Measurements from ENCODE around the gene SOX6. TPM values are rescaled to one million over a fixed set of nuclear protein-coding genes. Genes with fewer than 3 reads are reported as not detected.

The SOX6 gene
- total RNA-seq, 1 donor from 2014 or later, result not detected

DNA sequence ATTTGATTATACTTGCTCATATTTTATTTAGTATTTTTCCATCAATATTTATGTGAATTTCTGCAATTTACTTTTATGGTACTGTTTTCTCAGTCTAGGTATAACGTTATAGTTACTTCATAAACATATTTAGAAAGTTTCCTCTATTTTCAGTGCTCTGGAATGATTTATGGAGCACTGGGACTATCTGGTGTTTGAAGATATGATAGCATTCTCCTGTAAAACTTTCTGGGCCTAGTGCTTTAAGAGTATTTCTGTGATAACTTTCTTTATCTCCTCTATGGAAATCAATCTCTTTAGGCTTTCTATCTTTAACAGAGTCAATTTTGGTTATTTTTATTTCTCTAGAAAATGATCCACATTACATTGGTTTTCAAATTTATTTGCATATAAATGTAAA, 85.1 kb downstream of the SOX6 start:
- Mint-ChIP-seq H3K4me1 (ENCODE audit: low read depth) (no peaks in the 10 kb centered on the region), H3K36me3 (ENCODE audit: low read depth) (no peaks in the 10 kb centered on the region), H3K27me3 (ENCODE audit: insufficient read depth) (no peaks in the 10 kb centered on the region), H3K9me3 (no peaks in the 10 kb centered on the region), H3K4me3 (no peak overlapping the region), H3K27ac (no peak overlapping the region)
- intact Hi-C loops (cut with micrococcal nuclease), result no loop called here
- DNase-seq (ENCODE audit: low spot score), result no peak

DNA sequence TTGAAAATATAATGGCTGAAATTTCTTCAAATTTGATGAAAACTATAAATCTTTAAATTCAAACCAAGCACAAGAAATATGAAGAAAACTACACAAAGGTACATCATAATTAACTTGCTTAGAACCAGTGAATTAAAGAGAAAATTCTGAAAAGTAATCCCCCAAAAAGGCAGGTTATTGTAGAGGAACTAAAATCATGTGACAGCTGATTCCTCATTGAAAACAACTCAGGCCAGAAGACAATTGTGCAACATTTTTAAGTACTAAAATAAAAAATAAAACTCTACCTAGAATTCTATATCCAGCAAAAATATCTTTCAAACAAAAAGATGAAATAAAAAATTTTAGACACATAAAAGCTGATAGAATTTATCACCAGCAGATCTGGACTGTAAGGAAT, 90.3 kb downstream of the SOX6 start:
- Mint-ChIP-seq H3K4me3 (no peak overlapping the region), H3K27me3 (ENCODE audit: insufficient read depth) (no peaks in the 10 kb centered on the region), H3K36me3 (ENCODE audit: low read depth) (no peaks in the 10 kb centered on the region), H3K27ac (no peak overlapping the region), H3K4me1 (ENCODE audit: low read depth) (no peaks in the 10 kb centered on the region), H3K9me3 (no peaks in the 10 kb centered on the region)
- intact Hi-C loops (cut with micrococcal nuclease), result no loop called here
- no peak for DNase-seq (ENCODE audit: low spot score)

DNA sequence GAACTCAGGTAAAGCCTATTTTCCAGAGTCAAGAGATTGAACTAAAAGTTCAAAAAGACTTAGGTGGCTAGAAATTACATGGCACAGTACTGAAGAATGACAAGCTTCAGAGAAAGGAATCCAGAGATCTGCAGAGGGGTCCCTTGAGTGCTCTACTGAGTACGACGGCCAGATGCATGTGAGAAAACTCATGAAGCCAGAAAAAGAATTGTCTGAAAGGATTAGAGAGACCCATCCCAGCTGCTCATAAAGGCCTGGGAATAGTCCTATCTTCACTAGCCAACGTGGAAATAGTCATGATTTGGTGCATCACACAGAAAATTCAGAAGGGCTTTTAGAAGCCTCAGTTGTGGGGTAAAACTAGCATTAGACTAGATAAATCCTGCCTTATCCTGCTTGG, 91.3 kb downstream of the SOX6 start:
- no peak overlapping the region for H3K4me3 Mint-ChIP-seq
- no peaks in the 10 kb centered on the region for H3K4me1 Mint-ChIP-seq (ENCODE audit: low read depth)
- no peak for DNase-seq (ENCODE audit: low spot score)
- intact Hi-C loops (cut with micrococcal nuclease), result no loop called here
- H3K27ac Mint-ChIP-seq, result no peak overlapping the region
- H3K9me3 Mint-ChIP-seq, result no peaks in the 10 kb centered on the region
- no peaks in the 10 kb centered on the region for H3K36me3 Mint-ChIP-seq (ENCODE audit: low read depth)
- H3K27me3 Mint-ChIP-seq (ENCODE audit: insufficient read depth), result no peaks in the 10 kb centered on the region

DNA sequence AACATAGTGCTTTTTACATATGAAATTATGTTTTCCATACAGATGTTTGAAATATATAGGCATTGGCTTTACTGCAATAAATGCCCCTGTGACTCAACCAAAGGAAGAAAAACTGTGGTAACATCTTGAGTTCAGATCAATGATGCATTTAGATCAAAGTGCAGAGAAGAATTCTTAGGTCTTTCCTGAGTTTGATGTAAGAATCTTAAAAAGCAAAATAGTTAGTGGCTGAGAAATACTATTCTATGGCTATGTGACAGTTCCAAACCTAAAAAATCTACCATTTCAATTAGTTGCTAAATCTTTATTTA, 93.7 kb downstream of the SOX6 start:
- no peaks in the 10 kb centered on the region for H3K9me3 Mint-ChIP-seq
- intact Hi-C loops (cut with micrococcal nuclease), result no loop called here
- DNase-seq (ENCODE audit: low spot score), result no peak
- no peak overlapping the region for H3K4me3 Mint-ChIP-seq
- no peak overlapping the region for H3K27ac Mint-ChIP-seq
- H3K4me1 Mint-ChIP-seq (ENCODE audit: low read depth), result no peaks in the 10 kb centered on the region
- no peaks in the 10 kb centered on the region for H3K36me3 Mint-ChIP-seq (ENCODE audit: low read depth)
- no peaks in the 10 kb centered on the region for H3K27me3 Mint-ChIP-seq (ENCODE audit: insufficient read depth)

DNA sequence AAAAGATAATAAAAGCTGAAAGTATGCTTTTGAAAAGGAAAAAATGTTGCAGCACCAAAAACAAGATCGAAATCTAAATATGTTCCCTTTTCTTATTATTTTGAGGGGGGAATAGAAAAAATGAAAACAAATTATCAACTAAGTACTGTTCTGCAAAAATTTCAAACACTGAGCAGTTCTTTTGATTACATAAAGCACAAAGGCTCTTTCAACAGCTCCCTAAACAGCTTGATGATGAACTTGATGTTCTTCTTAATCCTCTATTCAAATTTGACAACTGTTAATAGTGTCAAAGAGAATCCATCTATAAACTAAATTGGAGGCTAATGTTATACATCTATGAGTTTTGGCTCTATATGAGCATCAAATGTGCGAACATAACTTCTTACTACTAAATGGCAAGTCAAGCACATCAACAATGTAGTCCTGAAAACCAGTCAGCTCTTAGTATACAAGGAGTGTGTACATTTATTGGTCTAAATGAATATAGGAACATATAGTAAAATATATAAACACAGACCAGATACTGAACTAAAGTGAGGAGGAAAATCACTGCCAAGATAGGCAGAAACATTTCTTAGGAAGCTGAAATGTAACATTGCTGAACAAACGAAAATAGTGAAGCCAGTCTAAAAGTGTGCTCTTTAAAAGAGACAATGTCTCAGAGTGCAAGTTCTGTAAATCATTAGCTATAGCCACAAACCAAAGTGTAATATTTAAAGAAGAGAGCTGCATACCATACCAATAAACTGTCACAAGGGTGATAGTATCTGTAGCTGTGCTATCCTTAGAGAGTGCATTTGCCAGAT, 94.3 kb downstream of the SOX6 start:
- intact Hi-C loops (cut with micrococcal nuclease), result no loop called here
- Mint-ChIP-seq H3K4me3 (no peak overlapping the region), H3K4me1 (ENCODE audit: low read depth) (no peaks in the 10 kb centered on the region), H3K27ac (no peak overlapping the region), H3K27me3 (ENCODE audit: insufficient read depth) (no peaks in the 10 kb centered on the region), H3K9me3 (peaks cover 1% of the 10 kb centered on the region), H3K36me3 (ENCODE audit: low read depth) (no peaks in the 10 kb centered on the region)
- DNase-seq (ENCODE audit: low spot score), result no peak

DNA sequence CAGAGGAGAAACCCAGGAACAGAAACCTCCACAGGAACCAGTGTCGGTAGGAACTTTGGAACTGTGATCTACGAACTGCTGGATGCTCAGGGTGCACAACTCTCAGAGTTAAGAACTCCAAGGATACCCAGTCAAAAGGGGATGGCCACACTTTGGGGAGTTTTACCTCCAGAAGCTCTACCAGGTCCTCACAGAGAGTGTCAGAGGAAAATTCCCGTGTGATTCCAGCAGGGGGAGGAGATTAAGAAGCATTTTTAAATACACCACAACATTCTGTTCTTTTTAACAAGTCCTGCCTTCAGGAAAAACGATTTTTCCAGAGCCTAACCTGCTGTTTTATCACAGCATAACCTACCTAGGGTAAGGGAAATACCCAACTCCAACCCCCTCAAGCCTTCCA, 104.0 kb downstream of the SOX6 start:
- no peak overlapping the region for H3K4me3 Mint-ChIP-seq
- no peak overlapping the region for H3K27ac Mint-ChIP-seq
- intact Hi-C loops (cut with micrococcal nuclease), result no loop called here

DNA sequence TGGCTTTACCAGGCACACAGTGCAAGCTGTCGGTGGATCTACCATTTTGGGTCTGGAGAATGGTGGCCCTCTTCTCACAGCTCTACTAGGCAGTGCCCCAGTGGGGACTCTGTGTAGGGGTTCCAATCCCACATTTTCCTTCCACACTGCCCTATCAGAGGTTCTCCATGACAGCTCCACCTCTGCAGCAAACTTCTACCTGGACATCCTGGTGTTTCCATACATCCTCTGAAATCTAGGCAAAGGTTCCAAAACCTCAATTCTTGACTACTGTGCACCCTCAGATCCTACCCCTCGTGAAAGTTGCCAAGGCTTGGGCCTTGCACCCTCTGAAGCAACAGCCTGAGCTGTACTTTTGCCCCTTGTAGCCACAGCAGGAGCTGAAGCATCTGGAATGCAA, 108.1 kb downstream of the SOX6 start:
- intact Hi-C loops (cut with micrococcal nuclease), result no loop called here
- no peak overlapping the region for H3K4me3 Mint-ChIP-seq
- no peak for DNase-seq (ENCODE audit: low spot score)
- H3K27ac Mint-ChIP-seq, result no peak overlapping the region
- H3K9me3 Mint-ChIP-seq, result peaks cover 5% of the 10 kb centered on the region
- H3K36me3 Mint-ChIP-seq (ENCODE audit: low read depth), result no peaks in the 10 kb centered on the region
- H3K4me1 Mint-ChIP-seq (ENCODE audit: low read depth), result no peaks in the 10 kb centered on the region
- H3K27me3 Mint-ChIP-seq (ENCODE audit: insufficient read depth), result no peaks in the 10 kb centered on the region

More for the DNA sequence above, 104.0 kb downstream of the SOX6 start:
- no peaks in the 10 kb centered on the region for H3K27me3 Mint-ChIP-seq (ENCODE audit: insufficient read depth)
- H3K9me3 Mint-ChIP-seq, result peaks cover 7% of the 10 kb centered on the region
- no peaks in the 10 kb centered on the region for H3K4me1 Mint-ChIP-seq (ENCODE audit: low read depth)
- no peaks in the 10 kb centered on the region for H3K36me3 Mint-ChIP-seq (ENCODE audit: low read depth)
- DNase-seq (ENCODE audit: low spot score), result no peak

DNA sequence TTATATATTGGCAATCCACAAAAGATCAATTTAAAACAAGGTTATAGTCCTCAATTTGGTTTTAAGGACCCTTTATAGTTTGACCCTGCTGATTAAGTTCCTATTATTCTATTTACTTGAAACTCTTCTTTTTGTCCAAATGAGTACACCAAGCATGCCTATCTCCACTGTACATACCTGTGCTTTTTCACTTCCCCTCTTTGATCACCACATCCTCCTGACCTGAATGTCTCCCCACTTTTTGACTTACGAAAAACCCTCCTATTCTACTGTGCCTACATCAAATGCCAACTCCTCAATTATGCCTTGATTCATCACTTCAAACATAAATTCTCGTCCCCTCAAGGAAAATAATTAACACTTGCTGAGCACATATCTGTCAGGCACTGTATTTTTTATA, 113.5 kb downstream of the SOX6 start:
- no peaks in the 10 kb centered on the region for H3K9me3 Mint-ChIP-seq
- no peak overlapping the region for H3K27ac Mint-ChIP-seq
- H3K36me3 Mint-ChIP-seq (ENCODE audit: low read depth), result no peaks in the 10 kb centered on the region
- H3K27me3 Mint-ChIP-seq (ENCODE audit: insufficient read depth), result no peaks in the 10 kb centered on the region
- DNase-seq (ENCODE audit: low spot score), result no peak
- no peaks in the 10 kb centered on the region for H3K4me1 Mint-ChIP-seq (ENCODE audit: low read depth)
- intact Hi-C loops (cut with micrococcal nuclease), result no loop called here
- no peak overlapping the region for H3K4me3 Mint-ChIP-seq

DNA sequence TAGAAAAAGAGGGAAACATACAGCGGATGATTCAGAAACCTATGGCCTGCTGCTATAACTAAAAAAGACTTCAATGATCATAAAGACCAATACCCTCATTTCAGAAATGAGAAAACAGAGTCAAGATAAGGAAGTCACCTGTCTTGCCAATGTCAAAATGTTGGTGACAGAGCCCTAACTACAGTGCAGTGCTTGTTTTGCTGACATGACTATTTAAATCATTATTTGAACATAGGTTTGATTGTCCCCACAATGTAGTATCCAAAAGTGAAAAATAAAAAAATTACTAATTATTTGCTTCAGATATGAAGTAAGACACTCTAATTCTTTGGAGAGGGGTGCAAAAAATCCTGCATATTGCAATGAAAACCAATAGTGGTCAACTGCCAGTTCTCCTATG, 115.7 kb downstream of the SOX6 start:
- no peak overlapping the region for H3K4me3 Mint-ChIP-seq
- no peaks in the 10 kb centered on the region for H3K4me1 Mint-ChIP-seq (ENCODE audit: low read depth)
- no peak for DNase-seq (ENCODE audit: low spot score)
- no peaks in the 10 kb centered on the region for H3K27me3 Mint-ChIP-seq (ENCODE audit: insufficient read depth)
- no peaks in the 10 kb centered on the region for H3K36me3 Mint-ChIP-seq (ENCODE audit: low read depth)
- intact Hi-C loops (cut with micrococcal nuclease), result no loop called here
- H3K9me3 Mint-ChIP-seq, result no peaks in the 10 kb centered on the region
- H3K27ac Mint-ChIP-seq, result no peak overlapping the region

DNA sequence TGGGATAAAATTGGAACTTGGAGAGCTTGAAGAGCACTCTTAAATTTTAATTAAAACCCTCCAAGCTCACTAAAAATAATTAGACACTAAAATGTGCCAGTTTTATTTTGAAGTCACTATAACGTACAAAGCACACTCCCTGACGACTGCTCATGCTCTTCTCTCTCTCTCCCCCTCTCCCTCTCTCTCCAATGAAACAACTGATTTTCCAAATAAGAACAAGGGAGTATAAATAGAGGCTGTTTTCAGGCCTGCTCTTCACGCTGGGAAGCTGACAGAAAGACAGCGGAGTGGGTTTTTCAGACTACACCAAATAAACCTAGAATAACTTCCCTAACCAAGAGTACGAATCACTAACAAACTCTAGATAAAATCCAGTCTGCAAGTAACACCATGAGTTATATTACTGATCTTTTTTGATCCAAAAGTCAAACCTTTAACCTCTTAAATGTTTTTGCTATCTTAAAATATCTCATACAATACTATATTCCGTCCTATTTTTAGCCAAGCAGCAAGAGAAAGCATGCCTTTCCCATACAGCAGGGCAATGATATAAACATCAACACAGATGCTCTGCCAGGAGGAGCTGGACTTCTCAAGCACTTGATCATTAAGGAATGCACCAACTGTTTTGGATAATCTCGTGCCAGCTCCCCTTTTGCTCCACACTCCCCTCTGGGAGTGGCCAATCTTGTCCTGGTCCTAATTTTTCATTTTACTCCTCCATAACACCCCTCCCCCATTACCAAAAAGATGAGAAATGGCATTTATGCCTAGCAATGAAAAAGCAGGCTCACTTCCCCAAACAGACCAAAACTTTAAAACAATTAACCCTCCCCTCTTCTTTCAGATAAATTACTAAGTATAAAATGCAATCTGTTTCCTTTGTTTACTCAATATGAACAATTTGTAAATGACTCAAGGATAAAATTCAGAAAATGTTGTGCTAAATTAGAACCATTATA, 116.9 kb downstream of the SOX6 start:
- no peaks in the 10 kb centered on the region for H3K36me3 Mint-ChIP-seq (ENCODE audit: low read depth)
- no peak for DNase-seq (ENCODE audit: low spot score)
- intact Hi-C loops (cut with micrococcal nuclease), result no loop called here
- H3K4me1 Mint-ChIP-seq (ENCODE audit: low read depth), result no peaks in the 10 kb centered on the region
- no peaks in the 10 kb centered on the region for H3K9me3 Mint-ChIP-seq
- H3K27ac Mint-ChIP-seq, result no peak overlapping the region
- no peaks in the 10 kb centered on the region for H3K27me3 Mint-ChIP-seq (ENCODE audit: insufficient read depth)
- no peak overlapping the region for H3K4me3 Mint-ChIP-seq

DNA sequence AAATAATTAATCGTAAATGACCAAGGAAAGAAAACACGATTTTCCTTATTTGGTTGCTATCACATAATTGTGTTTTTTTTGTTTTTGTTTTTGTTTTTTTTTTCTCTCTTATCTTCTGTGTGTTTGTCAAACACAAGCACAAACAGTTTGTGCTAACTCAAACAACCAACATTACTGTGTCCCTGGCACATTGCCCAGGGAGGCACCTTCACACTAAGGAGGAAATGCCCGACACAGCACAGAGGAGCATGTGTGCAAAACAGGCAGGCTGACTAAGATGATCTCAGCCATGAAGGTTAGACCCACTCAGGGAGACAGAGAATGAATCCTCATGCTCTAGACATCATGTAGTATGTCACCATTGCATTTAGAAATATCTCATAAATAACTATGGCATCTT, 130.1 kb downstream of the SOX6 start:
- DNase-seq (ENCODE audit: low spot score), result no peak
- Mint-ChIP-seq H3K9me3 (no peaks in the 10 kb centered on the region), H3K36me3 (ENCODE audit: low read depth) (no peaks in the 10 kb centered on the region), H3K4me1 (ENCODE audit: low read depth) (no peaks in the 10 kb centered on the region), H3K27me3 (ENCODE audit: insufficient read depth) (peaks cover 2% of the 10 kb centered on the region), H3K4me3 (no peak overlapping the region), H3K27ac (no peak overlapping the region)
- intact Hi-C loops (cut with micrococcal nuclease), result no loop called here

DNA sequence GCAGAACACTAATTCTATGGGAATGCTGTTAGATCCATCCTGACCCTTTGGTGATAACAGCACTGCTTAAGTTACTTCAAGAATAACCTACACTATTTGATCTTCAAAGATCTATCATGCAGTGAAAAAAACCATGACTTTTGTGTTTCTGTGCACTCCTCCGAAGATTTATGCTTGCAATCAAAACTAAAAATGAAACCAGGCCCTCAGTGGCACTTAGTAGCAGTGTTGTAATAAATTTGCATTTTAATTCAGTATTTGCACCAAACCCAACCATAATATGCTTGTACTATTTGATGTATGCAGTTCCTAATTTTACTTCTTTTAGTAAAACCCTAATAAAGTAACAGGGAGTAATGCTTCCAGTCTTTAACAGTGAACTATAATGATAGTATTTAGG, 130.7 kb downstream of the SOX6 start:
- H3K27me3 Mint-ChIP-seq (ENCODE audit: insufficient read depth), result peaks cover 2% of the 10 kb centered on the region
- no peaks in the 10 kb centered on the region for H3K4me1 Mint-ChIP-seq (ENCODE audit: low read depth)
- H3K9me3 Mint-ChIP-seq, result no peaks in the 10 kb centered on the region
- no peak overlapping the region for H3K27ac Mint-ChIP-seq
- no peaks in the 10 kb centered on the region for H3K36me3 Mint-ChIP-seq (ENCODE audit: low read depth)
- intact Hi-C loops (cut with micrococcal nuclease), result no loop called here
- DNase-seq (ENCODE audit: low spot score), result no peak
- H3K4me3 Mint-ChIP-seq, result no peak overlapping the region

DNA sequence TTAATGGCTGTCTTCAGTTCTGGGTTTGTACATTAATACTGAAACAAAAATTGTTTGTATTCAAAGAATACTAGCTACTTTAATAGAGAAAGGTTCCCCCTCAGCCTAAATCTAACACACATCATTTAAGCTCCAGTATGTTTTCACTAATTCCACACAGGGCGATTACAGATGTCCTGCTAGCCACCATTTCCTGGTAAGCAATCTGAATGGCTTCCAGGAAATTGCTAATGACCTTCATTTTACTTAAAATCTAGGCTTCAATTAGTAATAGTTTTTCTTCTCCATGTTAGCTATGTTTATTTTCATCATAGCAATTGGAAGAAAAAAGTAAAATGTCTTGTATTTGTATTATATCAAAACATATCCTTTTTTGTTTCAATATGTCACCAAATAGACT, 132.8 kb downstream of the SOX6 start:
- Mint-ChIP-seq H3K9me3 (no peaks in the 10 kb centered on the region), H3K27me3 (ENCODE audit: insufficient read depth) (peaks cover 2% of the 10 kb centered on the region), H3K4me1 (ENCODE audit: low read depth) (no peaks in the 10 kb centered on the region), H3K36me3 (ENCODE audit: low read depth) (no peaks in the 10 kb centered on the region), H3K4me3 (no peak overlapping the region), H3K27ac (no peak overlapping the region)
- intact Hi-C loops (cut with micrococcal nuclease), result no loop called here
- no peak for DNase-seq (ENCODE audit: low spot score)

Data from activated T-helper 1 cell treated with anti-CD3 and anti-CD28 coated beads, Interleukin-12 subunit alpha, Interleukin-12 subunit beta, Interleukin-2, Interleukin-4 antibody, amounts not matched to agents 30 ng/mL and 10 ng/mL and 1 ng/mL, durations not matched to agents 14 hours and 24 hours and 36 hours (primary cell).